ENCODE results near the gene TGM6.

Gene TGM6

GRCh38 chr20:2386516-2387179 lies 5.9 kb downstream of the TGM6 start:
- no peaks in the 10 kb centered on the region; the same call in 1 of the 2 replicates for H3K4me1 ChIP-seq (ENCODE audit: insufficient read depth, low read length)
- H3K36me3 ChIP-seq (ENCODE audit: insufficient read depth, low read depth, low read length), result no peaks in the 10 kb centered on the region
- H3K9ac ChIP-seq (ENCODE audit: low read depth, low read length), result no peak overlapping the region
- no peak overlapping the region for H3K27ac ChIP-seq (ENCODE audit: low read length)
- no peak overlapping the region for H3K4me3 ChIP-seq (ENCODE audit: low read length)
- no peaks in the 10 kb centered on the region for H3K27me3 ChIP-seq (ENCODE audit: insufficient read depth, low read length)
- peaks cover 14% of the 10 kb centered on the region; the same call in 1 of the 2 replicates for H3K9me3 ChIP-seq (ENCODE audit: insufficient read depth, low read depth, low read length)

- Histone ChIP-seq H3K27me3 (ENCODE audit: insufficient read depth, low read length) (no peaks in the 10 kb centered on the region), H3K9me3 (ENCODE audit: insufficient read depth, low read depth, low read length) (peaks cover 14% of the 10 kb centered on the region; the same call in 1 of the 2 replicates), H3K27ac (ENCODE audit: low read length) (no peak overlapping the region), H3K36me3 (ENCODE audit: insufficient read depth, low read depth, low read length) (no peaks in the 10 kb centered on the region), H3K4me1 (ENCODE audit: insufficient read depth, low read length) (no peaks in the 10 kb centered on the region; the same call in 1 of the 2 replicates), H3K4me3 (ENCODE audit: low read length) (no peak overlapping the region), H3K9ac (ENCODE audit: low read depth, low read length) (no peak overlapping the region)
Observed at GRCh38 chr20:2387180-2387577, 6.5 kb downstream of the TGM6 start.

- H3K9me3 ChIP-seq (ENCODE audit: insufficient read depth, low read depth, low read length), result peaks cover 14% of the 10 kb centered on the region; the same call in 1 of the 2 replicates
- H3K9ac ChIP-seq (ENCODE audit: low read depth, low read length), result no peak overlapping the region
- H3K27ac ChIP-seq (ENCODE audit: low read length), result no peak overlapping the region
- H3K4me1 ChIP-seq (ENCODE audit: insufficient read depth, low read length), result no peaks in the 10 kb centered on the region; the same call in 1 of the 2 replicates
- H3K27me3 ChIP-seq (ENCODE audit: insufficient read depth, low read length), result no peaks in the 10 kb centered on the region
- H3K36me3 ChIP-seq (ENCODE audit: insufficient read depth, low read depth, low read length), result no peaks in the 10 kb centered on the region
- H3K4me3 ChIP-seq (ENCODE audit: low read length), result no peak overlapping the region
Observed at GRCh38 chr20:2387580-2387979, 6.9 kb downstream of the TGM6 start.

GRCh38 chr20:2390951-2391675 lies 10.4 kb downstream of the TGM6 start:
- H3K27me3 ChIP-seq (ENCODE audit: insufficient read depth, low read length), result no peaks in the 10 kb centered on the region
- no peak overlapping the region for H3K27ac ChIP-seq (ENCODE audit: low read length)
- no peak overlapping the region for H3K9ac ChIP-seq (ENCODE audit: low read depth, low read length)
- H3K9me3 ChIP-seq (ENCODE audit: insufficient read depth, low read depth, low read length), result peaks cover 14% of the 10 kb centered on the region; the same call in 1 of the 2 replicates
- no peaks in the 10 kb centered on the region for H3K36me3 ChIP-seq (ENCODE audit: insufficient read depth, low read depth, low read length)
- H3K4me3 ChIP-seq (ENCODE audit: low read length), result no peak overlapping the region
- H3K4me1 ChIP-seq (ENCODE audit: insufficient read depth, low read length), result no peaks in the 10 kb centered on the region; the same call in 1 of the 2 replicates

- Histone ChIP-seq H3K9ac (ENCODE audit: low read depth, low read length) (no peak overlapping the region), H3K4me3 (ENCODE audit: low read length) (no peak overlapping the region), H3K27ac (ENCODE audit: low read length) (no peak overlapping the region), H3K9me3 (ENCODE audit: insufficient read depth, low read depth, low read length) (no peaks in the 10 kb centered on the region), H3K4me1 (ENCODE audit: insufficient read depth, low read length) (no peaks in the 10 kb centered on the region), H3K36me3 (ENCODE audit: insufficient read depth, low read depth, low read length) (no peaks in the 10 kb centered on the region), H3K27me3 (ENCODE audit: insufficient read depth, low read length) (no peaks in the 10 kb centered on the region)
Observed at GRCh38 chr20:2394411-2395055, 13.8 kb downstream of the TGM6 start.

GRCh38 chr20:2395136-2395535 lies 14.4 kb downstream of the TGM6 start:
- Histone ChIP-seq H3K36me3 (ENCODE audit: insufficient read depth, low read depth, low read length) (no peaks in the 10 kb centered on the region), H3K9me3 (ENCODE audit: insufficient read depth, low read depth, low read length) (no peaks in the 10 kb centered on the region), H3K9ac (ENCODE audit: low read depth, low read length) (no peak overlapping the region), H3K4me1 (ENCODE audit: insufficient read depth, low read length) (no peaks in the 10 kb centered on the region), H3K27ac (ENCODE audit: low read length) (no peak overlapping the region), H3K27me3 (ENCODE audit: insufficient read depth, low read length) (no peaks in the 10 kb centered on the region), H3K4me3 (ENCODE audit: low read length) (no peak overlapping the region)

- no peak overlapping the region for H3K27ac ChIP-seq (ENCODE audit: low read length)
- no peak overlapping the region for H3K4me3 ChIP-seq (ENCODE audit: low read length)
- H3K9ac ChIP-seq (ENCODE audit: low read depth, low read length), result no peak overlapping the region
- no peaks in the 10 kb centered on the region for H3K27me3 ChIP-seq (ENCODE audit: insufficient read depth, low read length)
- no peaks in the 10 kb centered on the region for H3K9me3 ChIP-seq (ENCODE audit: insufficient read depth, low read depth, low read length)
- no peaks in the 10 kb centered on the region for H3K4me1 ChIP-seq (ENCODE audit: insufficient read depth, low read length)
- no peaks in the 10 kb centered on the region for H3K36me3 ChIP-seq (ENCODE audit: insufficient read depth, low read depth, low read length)
Observed at GRCh38 chr20:2396241-2396814, 15.6 kb downstream of the TGM6 start.

- Histone ChIP-seq H3K4me1 (ENCODE audit: insufficient read depth, low read length) (no peaks in the 10 kb centered on the region), H3K27ac (ENCODE audit: low read length) (no peak overlapping the region), H3K9ac (ENCODE audit: low read depth, low read length) (no peak overlapping the region), H3K9me3 (ENCODE audit: insufficient read depth, low read depth, low read length) (no peaks in the 10 kb centered on the region), H3K36me3 (ENCODE audit: insufficient read depth, low read depth, low read length) (no peaks in the 10 kb centered on the region), H3K4me3 (ENCODE audit: low read length) (no peak overlapping the region), H3K27me3 (ENCODE audit: insufficient read depth, low read length) (no peaks in the 10 kb centered on the region)
Observed at GRCh38 chr20:2397091-2397490, 16.4 kb downstream of the TGM6 start.

- H3K9me3 ChIP-seq (ENCODE audit: insufficient read depth, low read depth, low read length), result no peaks in the 10 kb centered on the region
- no peak overlapping the region for H3K27ac ChIP-seq (ENCODE audit: low read length)
- H3K9ac ChIP-seq (ENCODE audit: low read depth, low read length), result no peak overlapping the region
- no peaks in the 10 kb centered on the region for H3K36me3 ChIP-seq (ENCODE audit: insufficient read depth, low read depth, low read length)
- no peaks in the 10 kb centered on the region for H3K4me1 ChIP-seq (ENCODE audit: insufficient read depth, low read length)
- H3K4me3 ChIP-seq (ENCODE audit: low read length), result no peak overlapping the region
- H3K27me3 ChIP-seq (ENCODE audit: insufficient read depth, low read length), result no peaks in the 10 kb centered on the region
Observed at GRCh38 chr20:2397595-2398145, 17.0 kb downstream of the TGM6 start.

- H3K36me3 ChIP-seq (ENCODE audit: insufficient read depth, low read depth, low read length), result no peaks in the 10 kb centered on the region
Observed at GRCh38 chr20:2398449-2398848, 17.7 kb downstream of the TGM6 start.

GRCh38 chr20:2399390-2399789 lies 18.7 kb downstream of the TGM6 start:
- no peaks in the 10 kb centered on the region for H3K9me3 ChIP-seq (ENCODE audit: insufficient read depth, low read depth, low read length)
- H3K36me3 ChIP-seq (ENCODE audit: insufficient read depth, low read depth, low read length), result no peaks in the 10 kb centered on the region
- H3K9ac ChIP-seq (ENCODE audit: low read depth, low read length), result no peak overlapping the region
- no peak overlapping the region for H3K27ac ChIP-seq (ENCODE audit: low read length)
- H3K27me3 ChIP-seq (ENCODE audit: insufficient read depth, low read length), result no peaks in the 10 kb centered on the region
- H3K4me3 ChIP-seq (ENCODE audit: low read length), result no peak overlapping the region
- H3K4me1 ChIP-seq (ENCODE audit: insufficient read depth, low read length), result no peaks in the 10 kb centered on the region

More at GRCh38 chr20:2398449-2398848, 17.7 kb downstream of the TGM6 start:
- no peaks in the 10 kb centered on the region for H3K4me1 ChIP-seq (ENCODE audit: insufficient read depth, low read length)
- no peaks in the 10 kb centered on the region for H3K9me3 ChIP-seq (ENCODE audit: insufficient read depth, low read depth, low read length)
- H3K9ac ChIP-seq (ENCODE audit: low read depth, low read length), result no peak overlapping the region
- no peak overlapping the region for H3K4me3 ChIP-seq (ENCODE audit: low read length)
- no peaks in the 10 kb centered on the region for H3K27me3 ChIP-seq (ENCODE audit: insufficient read depth, low read length)
- H3K27ac ChIP-seq (ENCODE audit: low read length), result no peak overlapping the region
